CD4-positive, alpha-beta T cell treated with Interleukin-12 subunit alpha and Interleukin-12 subunit beta, for 1 hour (primary cell): ENCODE measurements around the gene NCOA4.
"Not testable (repeated sequence)": the region's sequence is repeated elsewhere in the genome, so short reads cannot be mapped to it uniquely, and the experiment has no call there.

Experiments
- DNase-seq: peaks from one replicate; pipeline ENCODE4 v3.0.0-alpha.2; 2020

Gene NCOA4

DNA sequence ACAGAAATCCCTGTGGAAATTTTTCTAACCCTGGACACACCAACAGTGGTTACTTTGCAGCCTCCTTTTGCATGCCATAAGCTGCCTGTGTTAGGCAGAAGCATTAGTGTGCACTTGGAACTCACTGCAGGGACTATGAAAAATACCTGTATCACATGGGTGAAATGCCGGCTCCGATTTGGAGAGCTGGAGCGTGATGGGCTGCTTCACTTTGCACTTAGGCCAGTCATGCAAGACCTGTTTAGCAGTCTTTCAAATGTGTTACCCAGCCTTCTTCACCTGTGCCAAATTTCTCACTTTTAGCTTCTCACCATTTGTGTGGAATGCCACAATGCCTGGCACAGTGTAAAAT, 11.3 kb downstream of the NCOA4 start:
- DNase-seq: no peak

DNA sequence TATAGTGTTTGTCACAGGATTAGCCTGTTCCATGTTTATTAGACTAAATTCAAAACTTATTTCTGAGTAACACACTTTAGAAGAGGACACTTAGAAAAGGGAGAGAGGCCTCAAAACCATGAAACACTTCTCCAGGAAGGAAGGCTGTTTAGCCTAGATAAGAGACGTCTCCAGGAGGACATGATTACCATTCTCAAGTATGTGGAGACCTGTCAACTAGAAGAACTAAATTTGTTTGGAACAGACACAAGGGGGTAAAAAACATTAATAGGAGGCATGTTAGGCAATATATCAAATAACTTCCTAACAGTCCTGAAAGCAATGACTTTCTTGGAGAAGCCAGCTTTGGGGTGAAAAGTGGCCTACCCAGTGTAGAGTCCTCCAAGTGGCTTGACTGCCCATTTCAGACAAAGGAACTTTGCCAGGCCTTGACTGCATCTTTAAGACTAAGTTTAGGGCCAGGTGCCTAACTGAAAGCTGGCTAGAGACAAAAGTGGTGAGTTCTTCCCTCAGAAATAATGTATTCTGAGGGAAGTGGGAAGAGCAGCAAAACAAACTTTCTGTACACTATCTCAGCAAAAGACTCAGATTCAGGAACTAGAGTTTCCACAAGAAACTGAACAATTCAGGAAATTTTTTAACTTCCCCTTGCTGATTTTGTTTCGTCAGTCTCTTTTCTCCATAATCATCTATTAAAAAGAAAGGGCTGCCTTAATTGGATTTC, 11.8 kb downstream of the NCOA4 start:
- DNase-seq: no peak

DNA sequence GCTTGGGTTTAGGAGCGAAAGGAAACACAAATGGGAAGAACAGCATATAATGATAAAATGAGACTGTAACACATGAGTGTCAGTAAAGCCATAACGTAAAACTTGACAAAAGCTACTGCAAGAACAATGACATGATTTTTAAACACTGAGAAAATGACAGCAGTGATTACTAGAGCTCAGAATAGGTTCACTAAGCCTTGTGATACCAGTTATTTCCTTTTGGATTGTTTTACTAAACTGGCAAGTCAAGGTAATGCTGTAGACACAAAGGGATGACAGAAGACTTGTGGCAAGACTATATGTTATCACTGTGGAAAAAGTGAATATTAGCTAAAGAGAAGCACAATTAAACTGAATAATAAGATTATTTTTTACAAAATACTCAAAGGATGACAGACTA, 12.7 kb downstream of the NCOA4 start:
- DNase-seq: no peak

DNA sequence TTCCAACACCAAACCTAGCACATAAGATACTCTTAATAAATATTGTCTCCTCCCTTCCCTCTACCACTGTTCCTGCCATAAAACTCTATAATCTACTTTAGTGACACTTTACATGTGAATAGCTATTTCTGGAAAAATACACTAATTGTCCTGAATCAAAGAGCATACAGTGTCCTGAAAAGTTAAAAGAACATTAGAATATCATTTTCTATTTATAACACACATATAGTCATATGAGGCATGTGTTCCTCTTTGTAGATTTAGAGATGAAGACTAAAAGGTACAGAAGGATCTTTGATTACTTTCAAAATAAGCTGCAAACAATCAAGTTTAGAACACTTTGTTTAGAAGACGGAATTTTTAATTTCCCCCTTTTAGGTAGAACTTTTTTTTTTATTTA, 13.6 kb downstream of the NCOA4 start:
- no peak for DNase-seq

DNA sequence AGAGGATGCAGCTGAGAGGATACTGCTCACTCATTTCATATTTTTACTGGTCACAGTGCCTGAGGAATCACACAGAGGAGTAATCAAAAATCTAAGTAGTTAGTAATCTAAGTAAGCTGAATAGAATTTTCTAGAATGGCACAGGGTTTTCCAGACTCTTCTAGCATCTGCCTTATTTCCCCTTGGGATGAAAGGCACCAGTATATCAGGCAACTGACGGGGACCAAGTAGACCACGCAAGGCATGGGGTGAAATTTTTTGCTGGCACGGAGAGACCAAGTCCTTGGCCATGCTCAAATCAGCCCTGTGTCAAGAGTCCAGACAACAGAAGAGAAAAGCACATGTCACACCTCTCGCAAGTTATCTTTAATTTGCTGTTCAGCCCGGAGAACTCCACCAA, 14.2 kb downstream of the NCOA4 start:
- no peak for DNase-seq

DNA sequence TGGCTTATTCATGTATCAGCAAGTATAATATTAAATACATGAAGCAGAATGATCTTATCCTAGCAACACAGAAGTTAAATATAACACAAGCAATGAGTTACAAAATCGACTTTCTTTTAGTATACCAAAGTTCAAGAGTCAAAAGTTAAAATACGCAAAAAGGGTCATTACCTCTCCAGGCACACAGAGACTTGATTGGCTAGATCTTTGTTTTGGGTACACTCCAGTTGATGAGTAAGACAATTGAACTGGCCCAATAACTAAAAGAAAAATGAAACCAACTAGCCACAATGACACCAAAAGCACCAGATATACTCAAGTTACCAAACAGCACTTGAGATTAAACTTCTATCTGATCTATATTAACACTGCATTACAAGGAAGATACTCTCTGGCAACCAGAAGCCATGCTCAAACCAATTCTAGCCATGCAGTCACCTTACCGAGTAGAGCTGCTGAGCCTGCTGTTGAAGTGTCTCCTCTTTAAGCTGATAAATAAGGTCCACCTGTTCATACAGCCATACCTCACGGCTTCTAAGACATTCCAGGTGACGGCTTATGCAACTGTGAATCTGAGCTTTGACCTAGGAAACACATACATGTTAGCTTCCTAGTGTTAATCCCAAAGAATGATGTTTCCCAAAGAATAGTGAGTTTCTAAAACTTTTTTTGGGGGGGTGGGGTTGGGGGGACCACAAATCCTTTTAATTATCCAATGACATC, 15.6 kb downstream of the NCOA4 start:
- DNase-seq: no peak

DNA sequence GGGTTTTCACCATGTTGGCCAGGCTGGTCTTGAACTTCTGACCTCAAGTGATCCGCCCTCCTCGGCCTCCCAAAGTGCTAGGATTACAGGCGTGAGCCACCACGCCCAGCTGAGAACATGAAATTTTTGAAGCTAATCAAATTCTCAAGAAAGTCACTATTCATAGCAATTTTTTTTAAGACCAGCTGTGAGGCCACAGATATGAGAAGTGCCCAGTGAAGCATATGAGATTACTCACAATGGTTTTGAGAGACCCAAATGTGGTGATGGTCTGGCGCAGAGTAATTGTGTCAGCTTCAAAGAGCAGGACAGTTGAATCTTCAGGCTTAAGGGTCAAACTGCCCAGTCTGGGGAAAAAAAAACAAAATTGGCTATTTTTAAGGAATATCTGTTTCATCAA, 16.2 kb downstream of the NCOA4 start:
- DNase-seq: no peak

DNA sequence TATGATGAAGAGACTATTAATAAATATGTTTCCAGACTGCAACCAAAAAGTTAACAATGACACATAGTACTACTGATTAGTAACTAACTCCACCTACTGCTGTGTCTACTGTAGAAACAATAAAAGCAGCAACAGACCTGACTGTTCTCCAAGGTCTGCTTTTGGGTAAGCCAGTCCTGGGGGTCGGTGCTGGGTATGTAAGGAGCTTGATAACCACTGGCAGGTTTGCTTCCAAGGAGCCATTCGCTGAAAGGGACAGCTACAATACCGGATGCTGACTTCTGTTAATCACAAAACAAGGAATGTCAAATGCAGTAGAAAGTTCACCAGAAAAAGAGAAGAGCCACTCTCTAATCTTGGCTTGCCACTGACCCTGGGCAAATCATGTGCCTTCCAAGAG, 17.7 kb downstream of the NCOA4 start:
- no peak for DNase-seq

DNA sequence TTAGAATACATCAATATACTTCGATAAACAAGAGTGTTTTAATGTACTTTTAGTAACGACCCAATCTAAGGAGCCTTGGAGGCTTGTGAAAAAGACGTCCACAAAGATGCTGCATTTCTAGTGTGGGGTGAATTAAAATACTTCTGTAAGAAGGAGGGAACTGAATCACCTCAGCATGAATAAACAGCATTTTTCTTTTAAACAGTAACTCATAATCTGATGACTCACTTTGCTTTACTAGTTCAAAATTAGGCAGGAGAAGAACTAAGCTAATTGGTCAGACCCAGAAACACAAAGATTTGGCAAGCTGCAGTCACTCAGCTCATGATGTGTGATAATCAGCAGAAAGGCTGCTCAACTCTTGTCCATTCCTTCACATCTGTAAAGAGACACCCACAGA, 24.2 kb downstream of the NCOA4 start:
- DNase-seq: no peak

DNA sequence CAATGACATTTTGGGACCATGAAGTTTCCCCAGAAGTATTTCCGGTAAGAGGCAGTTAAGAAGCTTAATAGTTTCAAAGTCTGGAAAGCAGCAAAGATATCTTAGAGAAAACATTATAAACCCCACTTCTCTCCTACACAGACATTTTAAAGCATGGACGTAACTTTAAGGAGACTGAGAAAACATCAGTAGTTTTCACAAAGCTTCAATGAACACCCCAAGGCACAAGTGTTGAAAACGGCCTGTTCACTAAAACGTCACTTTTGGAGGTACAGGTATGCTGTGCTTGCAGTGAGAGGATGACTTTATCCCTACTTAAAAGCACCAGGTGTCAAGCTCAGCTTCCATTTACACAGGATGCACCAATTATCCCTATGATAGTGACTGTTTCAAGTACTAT, 25.0 kb downstream of the NCOA4 start:
- no peak for DNase-seq

DNA sequence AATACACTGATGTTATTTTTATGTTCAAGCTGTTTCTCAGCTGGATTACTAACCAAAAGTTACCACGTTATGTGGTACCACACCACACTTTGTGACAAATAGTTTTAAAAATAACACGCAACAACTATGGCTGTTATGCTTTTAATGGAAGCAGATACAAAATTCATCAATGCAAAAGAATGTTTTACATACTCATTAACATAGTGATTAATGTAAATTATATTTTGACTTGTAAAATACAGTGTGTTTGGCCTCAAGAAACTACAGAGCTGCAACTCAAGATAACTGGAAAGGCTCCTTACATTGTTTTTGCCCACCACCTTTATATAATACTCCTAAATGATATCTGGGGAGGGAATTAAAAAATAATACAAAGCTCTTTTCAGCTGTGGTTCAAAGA, 25.5 kb downstream of the NCOA4 start:
- no peak for DNase-seq

DNA sequence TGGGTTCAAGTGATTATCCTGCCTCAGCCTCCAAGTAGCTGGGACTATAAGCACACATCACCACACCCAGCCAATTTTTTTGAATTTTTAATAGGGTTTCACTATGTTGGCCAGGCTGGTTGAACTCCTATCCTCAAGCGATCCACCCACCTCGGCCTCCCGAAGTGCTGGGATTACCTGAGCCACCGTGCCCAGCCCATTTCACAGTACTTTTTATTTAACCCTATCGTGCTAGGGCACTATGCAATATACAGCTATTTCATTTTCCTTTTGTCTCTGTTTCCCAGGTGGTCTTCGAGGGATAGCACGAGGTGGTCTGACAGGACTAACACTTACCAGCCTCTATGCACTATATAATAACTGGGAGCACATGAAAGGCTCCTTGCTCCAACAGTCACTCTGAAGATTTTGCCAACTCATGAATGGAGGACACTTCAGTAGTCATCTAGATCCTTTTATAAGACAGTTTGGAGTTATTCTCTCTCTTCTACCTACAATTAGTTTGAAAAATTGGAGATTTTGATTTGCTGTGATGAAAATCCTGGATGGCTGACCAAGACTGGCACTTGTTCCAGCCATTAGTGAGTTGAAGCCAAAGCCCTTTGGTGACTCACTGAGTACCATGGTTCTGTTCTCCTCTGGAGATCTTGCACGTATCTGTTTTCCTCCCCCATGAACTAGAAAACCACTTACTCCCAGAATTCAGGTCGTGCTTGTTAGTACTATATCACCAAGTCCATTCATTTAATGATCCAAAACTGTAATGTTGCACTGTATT, 27.3 kb downstream of the NCOA4 start:
- DNase-seq: no peak

DNA sequence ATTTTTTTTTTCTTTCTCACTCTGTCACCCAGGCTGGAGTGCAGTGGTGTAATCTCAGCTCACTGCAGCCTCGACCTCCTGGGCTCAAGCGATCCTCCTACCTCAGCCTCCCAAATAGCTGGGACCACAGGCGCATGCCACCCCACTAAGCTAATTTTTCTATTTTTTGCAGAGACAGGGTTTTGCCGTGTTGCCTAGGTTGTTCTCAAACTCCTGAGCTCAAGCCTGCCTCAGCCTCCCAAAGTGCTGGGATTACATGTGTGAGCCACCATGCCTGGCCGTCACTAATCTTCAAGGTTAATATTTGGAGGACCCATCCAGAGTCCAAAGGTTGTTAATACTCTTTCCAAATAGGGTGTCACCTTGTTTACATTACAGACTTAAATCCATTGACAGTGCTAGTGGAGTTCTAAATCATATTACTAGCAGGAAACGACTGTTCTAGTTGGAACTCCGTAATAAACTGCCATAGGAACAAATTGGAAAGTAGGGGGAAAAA, 28.2 kb downstream of the NCOA4 start:
- not testable (repeated sequence) for DNase-seq

DNA sequence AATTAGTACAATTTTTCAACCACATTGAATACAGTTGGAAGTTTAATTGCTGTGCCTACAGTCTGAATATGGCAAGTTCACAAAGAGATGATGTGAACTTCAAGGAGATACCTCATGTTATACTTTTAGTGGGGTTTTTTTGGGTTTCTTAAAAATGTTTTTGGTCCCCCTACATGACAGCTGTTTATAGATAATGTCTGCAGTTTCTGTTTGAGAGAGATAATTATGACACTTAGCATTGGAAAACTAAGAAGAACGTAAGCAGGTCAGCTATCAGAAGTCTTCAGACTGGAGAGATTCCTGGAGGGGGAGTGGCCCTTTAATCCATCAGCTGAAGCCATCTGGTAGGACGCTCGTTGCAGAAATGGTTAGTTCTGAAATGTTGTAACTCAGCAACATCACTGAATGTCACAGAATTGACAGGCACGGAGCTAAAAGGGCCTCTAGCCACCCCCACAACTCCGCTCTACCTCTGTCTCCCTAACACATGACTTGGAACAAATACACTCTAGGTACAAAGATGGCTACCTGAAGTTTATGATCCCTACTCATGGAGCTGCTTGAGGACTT, 29.2 kb downstream of the NCOA4 start:
- DNase-seq: no peak

DNA sequence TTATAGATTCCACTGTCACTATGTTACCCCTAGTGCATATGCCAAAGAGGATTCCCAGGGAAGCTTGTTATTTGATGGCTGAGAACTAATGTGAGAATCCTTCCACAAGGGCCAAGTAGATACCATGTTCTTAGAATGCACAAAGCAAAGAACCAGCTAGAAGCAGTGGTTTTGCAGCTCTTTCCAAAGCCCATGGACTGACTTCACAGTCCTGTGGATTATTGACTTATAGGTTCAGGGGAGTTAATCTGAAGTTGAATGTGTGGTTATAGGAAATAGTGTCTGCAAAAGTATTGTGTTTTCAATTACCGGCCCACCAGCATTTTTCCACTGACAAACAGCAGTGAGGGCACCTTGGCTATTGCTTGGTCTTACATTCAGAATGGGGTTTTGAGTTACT, 29.9 kb downstream of the NCOA4 start:
- no peak for DNase-seq

DNA sequence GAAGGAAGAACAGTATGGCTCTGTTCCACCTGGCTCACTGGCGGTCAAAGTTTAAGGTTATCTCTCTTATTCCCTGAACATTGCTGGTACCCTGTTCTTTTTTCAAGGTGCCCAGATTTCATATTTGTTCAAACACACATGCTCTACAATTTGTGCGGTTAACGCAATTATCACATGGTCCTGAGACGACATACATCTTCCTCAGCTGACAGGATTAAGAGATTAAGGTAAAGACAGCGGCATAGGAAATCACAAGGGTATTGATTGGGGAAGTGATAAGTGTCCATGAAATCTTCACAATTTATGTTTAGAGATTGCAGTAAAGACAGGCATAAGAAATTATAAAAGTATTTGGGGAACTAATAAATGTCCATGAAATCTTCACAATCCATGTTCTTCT, 30.5 kb downstream of the NCOA4 start:
- not testable (repeated sequence) for DNase-seq

DNA sequence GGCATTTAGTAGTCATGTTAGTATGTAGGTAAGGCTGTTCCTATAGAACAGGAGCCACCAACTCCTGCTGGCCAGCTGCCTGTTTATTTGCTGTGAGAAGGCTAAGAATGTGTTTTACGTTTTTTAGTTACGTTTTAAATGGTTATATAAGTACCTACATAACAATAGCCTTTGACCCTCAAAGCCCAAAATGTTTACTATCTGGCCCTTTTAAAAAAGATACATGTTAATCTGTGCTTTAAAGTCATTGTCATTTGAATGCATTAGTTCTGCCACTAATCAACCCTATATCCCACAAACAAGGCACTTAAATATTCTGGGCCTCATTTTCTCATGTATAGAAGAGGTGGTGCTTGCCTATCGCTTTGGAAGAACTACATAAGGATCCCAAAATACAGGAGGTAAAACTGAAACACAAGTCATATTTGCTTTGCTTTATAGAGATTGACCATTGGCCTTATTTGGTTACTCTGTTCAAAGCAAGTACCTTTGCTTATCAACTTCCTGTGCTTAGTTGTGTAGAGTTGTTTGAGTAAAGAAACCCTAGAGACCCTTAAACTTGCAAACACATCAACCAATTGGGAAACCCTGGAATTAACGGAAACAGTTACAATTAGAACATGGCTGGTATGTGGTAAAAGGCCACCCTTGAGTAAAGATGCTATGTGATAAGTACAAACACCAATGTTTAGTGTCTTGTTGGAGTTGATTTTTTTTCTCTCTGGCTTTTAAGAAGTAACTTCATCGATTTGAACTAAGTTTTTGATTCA, 32.2 kb downstream of the NCOA4 start:
- DNase-seq: no peak

DNA sequence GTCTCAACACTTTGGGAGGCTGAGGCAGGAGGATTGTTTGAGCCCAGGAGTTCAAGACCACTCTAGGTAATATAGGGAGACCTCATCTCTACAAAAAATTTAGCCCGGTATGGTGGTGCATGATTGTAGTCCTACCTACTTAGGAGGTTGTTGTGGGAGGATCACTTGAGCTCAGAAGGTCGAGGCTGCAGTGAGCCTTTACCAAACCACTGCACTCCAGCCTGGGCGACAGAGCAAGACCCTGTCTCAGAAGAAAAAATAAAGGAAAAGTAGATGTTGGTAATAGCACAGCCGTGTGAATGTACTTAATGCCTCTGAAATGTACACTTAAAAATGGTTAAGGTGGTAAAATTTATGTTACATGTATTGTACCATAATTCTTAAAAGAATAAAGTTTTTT, 32.9 kb downstream of the NCOA4 start:
- no peak for DNase-seq

DNA sequence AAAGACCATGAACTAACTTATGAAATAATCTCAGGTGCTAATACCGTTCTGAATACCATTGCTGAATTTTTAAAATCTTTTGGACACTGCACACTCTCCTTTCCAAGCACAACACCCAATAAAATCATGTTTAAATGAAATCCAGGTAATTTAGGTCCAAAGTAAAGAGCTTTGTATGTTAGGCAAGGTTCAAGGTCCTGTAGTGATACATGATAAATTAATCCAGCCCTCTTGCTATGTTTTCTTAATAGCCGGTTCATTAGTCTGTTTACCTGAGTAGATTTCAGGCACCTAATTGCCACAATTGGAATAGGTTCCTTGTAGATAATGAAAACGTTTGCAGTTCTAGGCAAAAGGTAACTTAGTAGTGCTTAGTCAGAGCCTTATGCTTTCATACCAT, 44.8 kb downstream of the NCOA4 start:
- DNase-seq: not testable (repeated sequence)

DNA sequence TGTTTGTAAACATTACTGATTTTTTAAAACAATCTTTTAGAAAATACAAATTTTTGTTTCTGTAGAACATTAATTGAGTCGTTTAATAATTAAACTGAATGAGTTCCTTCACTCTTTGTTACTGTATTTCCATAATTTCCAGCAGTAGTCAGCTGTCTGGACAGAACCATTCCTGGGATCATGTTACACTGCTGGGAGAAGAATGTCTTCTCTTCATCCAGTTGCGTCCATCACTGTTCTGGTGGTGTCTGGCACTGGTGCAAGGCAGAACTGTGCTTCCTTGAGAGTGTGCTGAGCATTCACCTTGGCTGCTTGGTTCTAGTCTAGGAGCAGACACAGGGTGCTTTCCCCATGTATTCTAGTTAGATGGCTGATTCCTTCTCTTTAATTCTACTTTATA, 46.0 kb downstream of the NCOA4 start:
- DNase-seq: not testable (repeated sequence)

DNA sequence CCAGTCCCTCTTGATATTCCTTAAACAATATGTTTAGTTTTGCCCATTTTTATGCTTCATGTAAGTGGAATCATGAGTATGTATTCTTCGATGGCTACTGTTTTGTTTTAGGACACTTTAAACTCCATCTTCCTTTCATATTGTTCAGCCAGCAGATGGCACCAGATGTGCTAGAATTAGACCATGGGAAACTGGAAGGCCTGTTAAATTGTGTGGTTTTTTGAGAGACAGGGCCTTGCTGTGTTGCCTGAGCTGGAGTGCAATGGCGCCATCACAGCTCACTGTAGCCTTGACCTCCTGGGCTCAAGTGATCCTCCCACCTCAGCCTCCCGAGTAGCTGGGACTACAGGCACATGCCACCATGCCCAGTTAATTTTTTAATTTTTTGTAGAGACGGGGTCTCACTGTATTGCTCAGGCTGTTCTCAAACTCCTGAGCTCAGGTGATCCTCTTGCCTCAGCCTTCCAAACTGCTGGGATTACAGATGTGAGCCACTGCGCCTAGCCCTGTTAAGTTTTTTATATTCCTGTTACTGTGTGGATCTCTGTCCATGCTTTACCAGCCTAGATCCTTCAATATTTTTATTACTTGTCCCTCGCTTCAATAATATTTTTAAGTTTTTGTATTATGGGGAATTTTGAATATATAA, 46.8 kb downstream of the NCOA4 start:
- DNase-seq: peak; percentile 69

DNA sequence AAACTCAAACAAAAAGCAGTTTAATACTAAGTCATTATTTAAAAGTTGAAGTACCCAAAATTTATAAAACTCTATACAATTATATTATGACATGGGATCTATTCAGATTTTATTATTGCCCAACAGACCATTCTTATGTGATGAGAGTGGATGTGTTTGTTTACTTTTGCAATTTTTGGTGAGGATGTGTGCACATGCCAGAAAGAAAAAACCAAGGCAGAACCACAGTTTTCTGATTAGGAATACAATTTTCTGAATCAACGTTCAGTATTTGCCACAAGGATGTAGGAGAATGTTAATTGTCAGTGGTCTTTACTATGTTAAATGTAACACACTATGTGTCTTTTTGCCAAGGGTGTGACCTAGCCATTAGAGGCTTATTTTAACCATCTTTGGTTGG, 49.1 kb downstream of the NCOA4 start:
- not testable (repeated sequence) for DNase-seq
